ENCODE measurements around the gene NF1.

DNA sequence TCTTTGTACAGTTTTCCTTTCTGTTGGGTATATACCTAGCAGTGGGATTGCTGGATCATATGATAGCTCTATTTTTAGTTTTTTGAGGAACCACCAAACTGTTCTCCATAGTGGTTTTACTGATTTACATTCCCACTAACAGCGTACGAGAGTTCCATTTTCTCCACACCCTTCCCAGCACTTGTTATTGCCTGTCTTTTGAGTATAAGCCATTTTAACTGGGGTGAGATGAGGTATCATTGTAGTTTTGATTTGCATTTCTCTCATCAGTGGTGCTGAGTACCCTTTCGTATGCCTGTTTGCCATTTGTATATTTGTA lies 220.0 kb downstream of the NF1 start:
- TF ChIP-seq, protein P1, sequence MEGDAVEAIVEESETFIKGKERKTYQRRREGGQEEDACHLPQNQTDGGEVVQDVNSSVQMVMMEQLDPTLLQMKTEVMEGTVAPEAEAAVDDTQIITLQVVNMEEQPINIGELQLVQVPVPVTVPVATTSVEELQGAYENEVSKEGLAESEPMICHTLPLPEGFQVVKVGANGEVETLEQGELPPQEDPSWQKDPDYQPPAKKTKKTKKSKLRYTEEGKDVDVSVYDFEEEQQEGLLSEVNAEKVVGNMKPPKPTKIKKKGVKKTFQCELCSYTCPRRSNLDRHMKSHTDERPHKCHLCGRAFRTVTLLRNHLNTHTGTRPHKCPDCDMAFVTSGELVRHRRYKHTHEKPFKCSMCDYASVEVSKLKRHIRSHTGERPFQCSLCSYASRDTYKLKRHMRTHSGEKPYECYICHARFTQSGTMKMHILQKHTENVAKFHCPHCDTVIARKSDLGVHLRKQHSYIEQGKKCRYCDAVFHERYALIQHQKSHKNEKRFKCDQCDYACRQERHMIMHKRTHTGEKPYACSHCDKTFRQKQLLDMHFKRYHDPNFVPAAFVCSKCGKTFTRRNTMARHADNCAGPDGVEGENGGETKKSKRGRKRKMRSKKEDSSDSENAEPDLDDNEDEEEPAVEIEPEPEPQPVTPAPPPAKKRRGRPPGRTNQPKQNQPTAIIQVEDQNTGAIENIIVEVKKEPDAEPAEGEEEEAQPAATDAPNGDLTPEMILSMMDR (IDR thresholded peaks at IDR 0.05; ENCODE audit: low read depth, low read length) = no peak
- no peak for TF ChIP-seq EZH2phosphoT487 (IDR thresholded peaks at IDR 0.05; ENCODE audit: low read depth)

Data from OCI-LY3 (cell line).